Left lung (tissue), 10 donors: ENCODE measurements around the gene ATCAY. TPM values are rescaled to one million over a fixed set of nuclear protein-coding genes. Genes with fewer than 3 reads are reported as not detected.
"Not testable (repeated sequence)": the region's sequence is repeated elsewhere in the genome, so short reads cannot be mapped to it uniquely, and the experiment has no call there.

Source experiments
- ATAC-seq: fragments of 200-7000 bp; cut with Tn5 transposase; one replicate; pipeline ENCODE4 v1.9.1; 2020; ENCODE audit warnings: moderate library complexity
- DNase-seq, 4 donors: peaks; one replicate each; pipeline ENCODE4 v3.0.0-alpha.2; 2013 to 2020
- H3K27ac ChIP-seq, 2 donors: fragments of 200-600 bp; sonication (generic) in 1 of 2; one replicate each; pipeline versions ENCODE4 v1.5.0 to v1.8.0; 2020 to 2021
- H3K27me3 ChIP-seq, 2 donors: fragments of 200-600 bp; sonication (generic) in 1 of 2; one replicate each; pipeline versions ENCODE4 v1.5.0 to v1.8.0; 2020 to 2021
- H3K36me3 ChIP-seq, 2 donors: fragments of 200-600 bp; sonication (generic) in 1 of 2; one replicate each; pipeline versions ENCODE4 v1.5.0 to v1.8.0; 2020 to 2021
- H3K4me1 ChIP-seq, 2 donors: fragments of 200-600 bp; one replicate each; pipeline ENCODE4 v1.8.0; 2021
- H3K4me3 ChIP-seq, 2 donors: fragments of 200-600 bp; sonication (generic) in 1 of 2; one replicate each; pipeline versions ENCODE4 v1.5.0 to v1.8.0; 2020 to 2021; ENCODE audit warnings: mild to moderate bottlenecking in 1 of 2
- H3K9me3 ChIP-seq, 2 donors: fragments of 200-600 bp; sonication (generic) in 1 of 2; one replicate each; pipeline versions ENCODE4 v1.5.0 to v1.8.0; 2020 to 2021
- CTCF ChIP-seq, 2 donors: fragments of 200-600 bp; sonication (generic) in 1 of 2; IDR thresholded peaks; one replicate each; pipeline versions ENCODE4 v1.5.0 to v1.8.0; 2021; ENCODE audit warnings: antibody characterized with exemption in 2 of 2
- intact Hi-C, 2 donors: fragments of 100-400 bp; cut with DNase I; formaldehyde crosslinking; loops; one replicate each; pipeline versions ENCODE4 v1.11.2 to v1.14.2; 2022
- polyA plus RNA-seq, 6 donors: library from polyadenylated mRNA; unstranded; fragments of 120-200 nt; gene quantifications; one replicate each; pipeline ENCODE4 v1.2.1, GENCODE V29; 2013; ENCODE audit not compliant: insufficient read length in 6 of 6
- total RNA-seq, 2 donors: library from RNA; stranded (reverse); fragmentation: NEBNext Ultra II Directional; extraction: Animal tissue kit (Norgen Biotek cat#: 25700); gene quantifications; one replicate each; pipeline ENCODE4 v1.2.1, GENCODE V29; 2021
- donor health status: DM: no; HTN: yes; CAD: no.
- donor health status: DM: no; HTN: no; CAD: no.

The ATCAY gene
- total and polyA plus RNA-seq, 8 donors = 0.14 to 0.34 (median 0.16) TPM; not detected in 2

- intact Hi-C loops = no loop called here
- Histone ChIP-seq H3K27ac (no peak overlapping the region), H3K27me3 (peaks cover 17 to 88% of the 10 kb centered on the region in 2 donors), H3K9me3 (no peaks in the 10 kb centered on the region), H3K4me1 (no peaks in the 10 kb centered on the region), H3K4me3 (no peak overlapping the region), H3K36me3 (no peaks in the 10 kb centered on the region)
- TF ChIP-seq CTCF (IDR thresholded peaks at IDR 0.05) = no peak
- ATAC-seq = no peak
- no peak for DNase-seq
Observed at GRCh38 chr19:3873151-3873550, 7.3 kb upstream of the ATCAY start.

- H3K4me1 ChIP-seq, intact Hi-C loops, H3K4me3 ChIP-seq, H3K9me3 ChIP-seq, DNase-seq, H3K27ac ChIP-seq, H3K36me3 ChIP-seq, ATAC-seq: not testable (repeated sequence)
- peaks cover 8 to 88% of the 10 kb centered on the region in 2 donors for H3K27me3 ChIP-seq
Observed at GRCh38 chr19:3874695-3875094, 5.8 kb upstream of the ATCAY start.

GRCh38 chr19:3879656-3880055 lies 829 bp upstream of the ATCAY start:
- peaks cover 23 to 95% of the 10 kb centered on the region in 2 donors for H3K27me3 ChIP-seq
- intact Hi-C loops = no loop called here
- no peaks in the 10 kb centered on the region for H3K36me3 ChIP-seq
- no peak overlapping the region for H3K4me3 ChIP-seq
- no peak for TF ChIP-seq CTCF (IDR thresholded peaks at IDR 0.05)
- ATAC-seq = no peak
- H3K27ac ChIP-seq = no peak overlapping the region
- no peaks in the 10 kb centered on the region for H3K9me3 ChIP-seq
- DNase-seq = no peak
- H3K4me1 ChIP-seq = no peaks in the 10 kb centered on the region

- Histone ChIP-seq H3K27ac (no peak overlapping the region), H3K36me3 (no peaks in the 10 kb centered on the region), H3K27me3 (peaks cover 23 to 86% of the 10 kb centered on the region in 2 donors)
Observed at GRCh38 chr19:3881272-3882040, 971 bp downstream of the ATCAY start.

GRCh38 chr19:3882041-3882384 lies 1.5 kb downstream of the ATCAY start:
- Histone ChIP-seq H3K4me3 (no peak overlapping the region), H3K27me3 (peaks cover 23 to 82% of the 10 kb centered on the region in 2 donors), H3K9me3 (no peaks in the 10 kb centered on the region), H3K27ac (no peak overlapping the region), H3K4me1 (no peaks in the 10 kb centered on the region), H3K36me3 (no peaks in the 10 kb centered on the region)
- ATAC-seq (no peak), DNase-seq (no peak)
- intact Hi-C loops = no loop called here
- no peak for TF ChIP-seq CTCF (IDR thresholded peaks at IDR 0.05)

More at GRCh38 chr19:3881272-3882040, 971 bp downstream of the ATCAY start:
- no peaks in the 10 kb centered on the region for H3K4me1 ChIP-seq
- H3K4me3 ChIP-seq = no peak overlapping the region
- ATAC-seq (no peak), DNase-seq (no peak)
- no peak for TF ChIP-seq CTCF (IDR thresholded peaks at IDR 0.05)
- no peaks in the 10 kb centered on the region for H3K9me3 ChIP-seq
- intact Hi-C loops = no loop called here

- Histone ChIP-seq H3K4me3 (no peak overlapping the region), H3K4me1 (no peaks in the 10 kb centered on the region), H3K27ac (no peak overlapping the region), H3K27me3 (peaks cover 0 to 10% of the 10 kb centered on the region in 2 donors), H3K36me3 (no peaks in the 10 kb centered on the region), H3K9me3 (no peaks in the 10 kb centered on the region)
- DNase-seq = no peak
- ATAC-seq = no peak
- no peak for TF ChIP-seq CTCF (IDR thresholded peaks at IDR 0.05)
- intact Hi-C loops = no loop called here
Observed at GRCh38 chr19:3890591-3890990, 10.1 kb downstream of the ATCAY start.
